Ascending aorta (tissue), 2 donors: ENCODE results near the gene DTNB. TPM values are rescaled to one million over a fixed set of nuclear protein-coding genes. Genes with fewer than 3 reads are reported as not detected.

Experiments
- DNase-seq, 2 donors: peaks; one replicate each; pipeline ENCODE4 v3.0.0-alpha.2; 2019; ENCODE audit warnings: low spot score in 2 of 2
- H3K27ac ChIP-seq, 2 donors: fragments of 200-600 bp; sonication (generic); one replicate each; pipeline ENCODE4 v1.5.1; 2016 to 2017; ENCODE audit warnings: mild to moderate bottlenecking in 1 of 2
- H3K27me3 ChIP-seq: fragments of 200-600 bp; sonication (generic); one replicate; pipeline ENCODE4 v1.5.1; 2017
- H3K36me3 ChIP-seq, 2 donors: fragments of 200-600 bp; sonication (generic); one replicate each; pipeline ENCODE4 v1.5.1; 2016
- H3K4me1 ChIP-seq, 2 donors: fragments of 200-600 bp; sonication (generic); one replicate each; pipeline ENCODE4 v1.5.1; 2016 to 2017; ENCODE audit warnings: mild to moderate bottlenecking in 1 of 2
- H3K4me3 ChIP-seq, 2 donors: fragments of 200-600 bp; sonication (generic); one replicate each; pipeline ENCODE4 v1.5.1; 2016 to 2017; ENCODE audit warnings: mild to moderate bottlenecking in 1 of 2
- H3K9me3 ChIP-seq, 2 donors: fragments of 200-600 bp; sonication (generic); one replicate each; pipeline ENCODE4 v1.5.1; 2016
- intact Hi-C: fragments of 100-400 bp; cut with DNase I; formaldehyde crosslinking; loops from one replicate; pipeline ENCODE4 v1.15.1; 2023
- total RNA-seq: library from RNA; depleted of rRNA; stranded (reverse); fragments of >200 nt; gene quantifications from one replicate; pipeline ENCODE4 v1.1.0, GENCODE V29; 2016
- TF ChIP-seq, protein P1 (sequence below), 3 experiments: fragments of 200-600 bp in 2 of 3; fragments of 450-650 bp in 1 of 3; sonication (generic) in 2 of 3; IDR thresholded peaks; one replicate each; pipeline ENCODE4 v1.5.1; 2016 to 2019; ENCODE audit warnings: antibody characterized with exemption in 3 of 3, mild to moderate bottlenecking in 1 of 3, moderate library complexity in 1 of 3

Gene DTNB
- total RNA-seq, 1 donor from 2014 or later, result 22.7 TPM

DNA sequence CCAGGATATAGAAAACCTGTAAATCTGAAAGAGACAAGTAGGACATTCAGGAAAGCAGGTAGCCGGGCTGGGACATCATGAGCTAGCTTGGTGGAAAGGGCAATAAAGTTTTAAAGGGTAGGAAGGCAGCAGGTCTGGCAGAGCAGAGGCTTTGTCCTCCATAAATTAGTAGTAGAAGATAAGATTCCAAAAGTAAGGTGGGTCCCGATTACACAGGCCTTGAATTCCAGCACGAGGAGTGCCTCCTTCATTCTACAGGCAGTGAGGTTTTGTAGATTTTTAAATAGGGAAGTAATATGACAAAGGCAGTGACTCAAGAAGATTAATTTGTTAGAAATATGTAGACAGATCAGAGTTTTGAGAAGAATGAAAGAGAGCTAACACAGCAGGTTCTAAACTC lies 160.7 kb downstream of the DTNB start:
- H3K9me3 ChIP-seq, result no peaks in the 10 kb centered on the region
- no peak overlapping the region for H3K27ac ChIP-seq
- no peak overlapping the region for H3K4me3 ChIP-seq
- H3K36me3 ChIP-seq, result no peaks in the 10 kb centered on the region
- TF ChIP-seq, protein P1, sequence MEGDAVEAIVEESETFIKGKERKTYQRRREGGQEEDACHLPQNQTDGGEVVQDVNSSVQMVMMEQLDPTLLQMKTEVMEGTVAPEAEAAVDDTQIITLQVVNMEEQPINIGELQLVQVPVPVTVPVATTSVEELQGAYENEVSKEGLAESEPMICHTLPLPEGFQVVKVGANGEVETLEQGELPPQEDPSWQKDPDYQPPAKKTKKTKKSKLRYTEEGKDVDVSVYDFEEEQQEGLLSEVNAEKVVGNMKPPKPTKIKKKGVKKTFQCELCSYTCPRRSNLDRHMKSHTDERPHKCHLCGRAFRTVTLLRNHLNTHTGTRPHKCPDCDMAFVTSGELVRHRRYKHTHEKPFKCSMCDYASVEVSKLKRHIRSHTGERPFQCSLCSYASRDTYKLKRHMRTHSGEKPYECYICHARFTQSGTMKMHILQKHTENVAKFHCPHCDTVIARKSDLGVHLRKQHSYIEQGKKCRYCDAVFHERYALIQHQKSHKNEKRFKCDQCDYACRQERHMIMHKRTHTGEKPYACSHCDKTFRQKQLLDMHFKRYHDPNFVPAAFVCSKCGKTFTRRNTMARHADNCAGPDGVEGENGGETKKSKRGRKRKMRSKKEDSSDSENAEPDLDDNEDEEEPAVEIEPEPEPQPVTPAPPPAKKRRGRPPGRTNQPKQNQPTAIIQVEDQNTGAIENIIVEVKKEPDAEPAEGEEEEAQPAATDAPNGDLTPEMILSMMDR (IDR thresholded peaks at IDR 0.05), result no peak
- no peaks in the 10 kb centered on the region for H3K27me3 ChIP-seq
- H3K4me1 ChIP-seq, result peaks cover 0 to 4% of the 10 kb centered on the region in 2 donors
- intact Hi-C loops, result no loop called here
- DNase-seq, result no peak

DNA sequence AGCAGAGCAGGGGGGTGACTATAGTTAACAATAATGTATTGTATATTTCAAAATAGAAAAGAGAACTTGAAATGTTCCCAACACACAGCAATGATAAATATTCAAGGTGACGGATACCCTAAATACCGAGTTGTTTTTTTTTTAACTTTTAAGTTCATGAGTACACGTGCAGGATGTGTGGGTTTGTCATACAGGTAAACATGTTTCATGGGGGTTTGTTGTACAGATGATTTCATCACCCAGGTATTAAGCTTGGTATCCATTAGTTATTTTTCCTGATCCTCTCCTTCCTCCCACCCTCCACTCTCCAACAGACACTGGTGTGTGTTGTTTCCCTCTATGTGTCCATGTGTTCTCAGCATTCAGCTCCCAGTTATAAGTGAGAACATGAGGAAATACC lies 167.2 kb downstream of the DTNB start:
- Histone ChIP-seq H3K9me3 (no peaks in the 10 kb centered on the region), H3K36me3 (no peaks in the 10 kb centered on the region), H3K27me3 (no peaks in the 10 kb centered on the region), H3K27ac (no peak overlapping the region), H3K4me1 (no peaks in the 10 kb centered on the region), H3K4me3 (no peak overlapping the region)
- no peak for DNase-seq
- intact Hi-C loops, result no loop called here
- TF ChIP-seq, protein P1 (IDR thresholded peaks at IDR 0.05), result no peak

DNA sequence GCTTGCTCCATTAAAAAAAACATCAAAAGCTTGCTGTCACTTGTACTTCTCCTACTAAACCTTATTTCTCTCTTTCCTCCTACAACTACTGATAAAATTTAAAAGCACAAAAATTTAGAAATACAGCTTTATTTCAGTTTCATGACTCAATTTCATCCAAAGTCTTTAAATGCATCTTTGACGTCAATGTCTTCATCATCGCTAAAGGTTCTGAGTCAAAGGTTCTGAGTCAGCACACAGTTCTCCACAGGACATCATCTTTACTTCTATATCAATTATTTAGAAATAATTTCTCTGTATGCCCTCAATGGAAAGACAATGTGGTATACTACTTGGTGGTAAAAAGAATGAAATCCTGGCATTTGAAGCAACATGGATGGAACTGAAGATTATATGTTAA lies 167.8 kb downstream of the DTNB start:
- intact Hi-C loops, result no loop called here
- H3K9me3 ChIP-seq, result no peaks in the 10 kb centered on the region
- no peaks in the 10 kb centered on the region for H3K4me1 ChIP-seq
- no peak overlapping the region for H3K4me3 ChIP-seq
- H3K36me3 ChIP-seq, result no peaks in the 10 kb centered on the region
- TF ChIP-seq, protein P1 (IDR thresholded peaks at IDR 0.05), result no peak
- H3K27me3 ChIP-seq, result no peaks in the 10 kb centered on the region
- no peak overlapping the region for H3K27ac ChIP-seq
- DNase-seq, result no peak

DNA sequence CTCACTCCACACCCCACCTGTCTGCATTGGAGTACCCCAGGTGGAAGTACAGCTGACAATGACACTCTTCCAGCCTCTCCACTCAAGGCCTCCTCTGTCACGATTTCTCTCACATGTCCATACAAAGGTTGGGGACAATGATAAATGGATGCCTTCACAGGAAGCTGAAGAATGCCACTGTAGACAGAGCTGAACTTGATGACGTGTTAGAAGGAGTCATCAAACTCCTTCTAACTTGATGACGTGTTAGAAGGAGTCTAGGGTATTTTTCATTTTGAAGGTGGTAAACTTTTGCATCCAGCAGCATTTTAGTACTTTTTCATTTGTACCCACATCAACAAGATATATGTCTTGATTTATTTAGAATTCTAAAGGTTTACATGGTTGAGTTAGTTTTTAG lies 168.2 kb downstream of the DTNB start:
- TF ChIP-seq, protein P1 (IDR thresholded peaks at IDR 0.05), result no peak
- no peak overlapping the region for H3K4me3 ChIP-seq

DNA sequence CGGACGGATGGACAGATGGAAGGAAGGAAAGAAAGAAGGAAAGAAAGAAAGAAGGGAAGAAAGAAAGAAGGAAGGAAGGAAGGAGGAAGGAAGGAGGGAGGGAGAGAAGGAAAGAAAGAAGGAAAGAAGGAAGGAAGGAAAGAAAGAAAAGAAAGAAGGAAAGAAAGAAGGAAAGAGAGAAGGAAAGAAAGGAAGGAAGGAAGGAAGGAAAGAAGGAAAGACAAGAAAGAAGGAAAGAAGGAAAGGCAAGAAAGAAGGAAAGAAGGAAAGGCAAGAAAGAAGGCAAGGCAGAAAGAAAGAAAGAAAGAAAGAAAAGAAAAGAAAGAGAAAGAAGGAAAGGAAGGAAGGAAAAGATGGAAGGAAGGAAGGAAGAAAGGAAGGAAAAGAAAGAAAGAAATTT lies 169.1 kb downstream of the DTNB start:
- Histone ChIP-seq H3K9me3 (no peaks in the 10 kb centered on the region), H3K4me3 (no peak overlapping the region), H3K27me3 (no peaks in the 10 kb centered on the region), H3K27ac (no peak overlapping the region), H3K4me1 (no peaks in the 10 kb centered on the region), H3K36me3 (no peaks in the 10 kb centered on the region)
- no peak for DNase-seq
- TF ChIP-seq, protein P1 (IDR thresholded peaks at IDR 0.05), result no peak
- intact Hi-C loops, result no loop called here

More for the DNA sequence above, 168.2 kb downstream of the DTNB start:
- intact Hi-C loops, result no loop called here
- Histone ChIP-seq H3K27me3 (no peaks in the 10 kb centered on the region), H3K36me3 (no peaks in the 10 kb centered on the region), H3K27ac (no peak overlapping the region), H3K4me1 (no peaks in the 10 kb centered on the region), H3K9me3 (no peaks in the 10 kb centered on the region)
- DNase-seq, result no peak

DNA sequence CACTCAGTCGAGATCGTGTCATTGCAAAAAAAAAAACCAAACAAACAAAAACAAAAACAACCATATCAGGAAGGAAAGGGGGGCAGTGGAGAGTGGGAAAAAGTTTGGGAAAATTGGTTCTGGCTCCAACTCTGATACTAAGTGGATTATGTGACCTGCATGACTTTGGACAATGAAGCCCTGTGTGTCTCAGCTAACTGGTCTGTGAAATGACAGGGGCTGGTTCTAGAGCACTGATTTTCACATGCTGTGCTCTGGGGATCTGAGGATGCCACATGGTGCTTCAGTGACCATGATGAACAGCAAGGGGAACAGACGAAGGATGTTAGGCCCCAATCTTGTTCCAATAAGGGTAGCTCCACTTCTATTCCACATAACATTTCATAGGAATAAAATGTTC lies 174.2 kb downstream of the DTNB start:
- intact Hi-C loops, result no loop called here
- TF ChIP-seq, protein P1 (IDR thresholded peaks at IDR 0.05), result no peak
- H3K9me3 ChIP-seq, result no peaks in the 10 kb centered on the region
- no peak overlapping the region for H3K27ac ChIP-seq
- DNase-seq, result no peak
- H3K36me3 ChIP-seq, result no peaks in the 10 kb centered on the region
- H3K27me3 ChIP-seq, result no peaks in the 10 kb centered on the region
- H3K4me1 ChIP-seq, result no peaks in the 10 kb centered on the region
- H3K4me3 ChIP-seq, result no peak overlapping the region
